Right cardiac atrium (tissue), 5 donors: Measurements from ENCODE around the gene ZNF565. TPM values are rescaled to one million over a fixed set of nuclear protein-coding genes. Genes with fewer than 3 reads are reported as not detected.
A peak's percentile ranks its signal among the peaks of the same experiment; 100 is the strongest.

Experiments
- ATAC-seq, 2 donors: fragments of 200-7000 bp; cut with Tn5 transposase; one replicate each; pipeline versions ENCODE4 v1.8.0 to v1.9.1; 2020; ENCODE audit warnings: moderate library complexity in 2 of 2, mild to moderate bottlenecking in 1 of 2
- DNase-seq, 3 donors: peaks; one replicate each; pipeline ENCODE4 v3.0.0-alpha.2; 2020
- H3K27ac ChIP-seq: one replicate; pipeline ENCODE4 v1.5.1; 2013; ENCODE audit warnings: mild to moderate bottlenecking, low read length, control low read depth, moderate library complexity
- H3K27me3 ChIP-seq: one replicate; pipeline ENCODE4 v1.6.1; 2013; ENCODE audit not compliant: control insufficient read depth, insufficient read depth
- H3K4me1 ChIP-seq: one replicate; pipeline ENCODE4 v1.6.1; 2013; ENCODE audit warnings: low read length; ENCODE audit not compliant: control insufficient read depth, insufficient read depth
- H3K4me3 ChIP-seq: one replicate; pipeline ENCODE4 v1.5.1; 2013; ENCODE audit warnings: low read length, control low read depth
- H3K9me3 ChIP-seq: one replicate; pipeline ENCODE4 v1.6.1; 2013; ENCODE audit warnings: low read length; ENCODE audit not compliant: control insufficient read depth
- whole genome bisulfite sequencing: extraction: QIAGEN DNeasy Blood & Tissue Kit; methylation state at CpG from one replicate; pipeline ENCODE4 v1.1.7; 2013; 5-methylcytosine and 5-hydroxymethylcytosine counted together
- intact Hi-C, 4 donors: fragments of 100-400 bp; cut with DNase I; formaldehyde crosslinking; loops; one replicate each; pipeline versions ENCODE4 v1.11.0 to v1.14.0; 2022 to 2023
- long read RNA-seq, 4 donors: library from polyadenylated mRNA; unstranded; transcript quantifications; one replicate each; pipeline ENCODE4 v2.0.0, GENCODE V29; 2020 to 2021
- polyA plus RNA-seq: library from polyadenylated mRNA; stranded (reverse); fragments of 200-250 nt; gene quantifications from one replicate; pipeline ENCODE4 v1.2.3, GENCODE V29; 2013
- total RNA-seq, 4 donors: library from RNA; stranded (reverse); fragmentation: NEBNext Ultra II Directional; extraction: Animal tissue kit (Norgen Biotek cat#: 25700); gene quantifications; one replicate each; pipeline ENCODE4 v1.2.1, GENCODE V29; 2021
- donor health status: healthy with polysubstance abuse.
- donor health status: DM: no; HTN: yes; CAD: no.
- donor health status: DM: no; HTN: no; CAD: no.
- donor health status: DM: no; HTN: yes; CAD: no; lungs with severe emphysema.
- donor health status: DM: yes; HTN: yes; CAD: no.

ZNF565 gene
- total RNA-seq (1 to 10 TPM; 4.0 to 5.0 (median 4.9) TPM), polyA plus RNA-seq (3.2 TPM)
- long read RNA-seq, donor 1, transcript ZNF565-201 (5 exons, 2,023 nt), result major isoform, 5 of 18 reads
- long read RNA-seq, donor 1, partial matches to known transcripts, result 2 of 18 reads
- long read RNA-seq, donor 1, other reads (novel, unspliced or antisense), result 8 of 18 reads
- long read RNA-seq, donor 2, partial matches to known transcripts, result 0 of 6 reads
- long read RNA-seq, donor 2, other reads (novel, unspliced or antisense), result 1 of 6 reads
- long read RNA-seq, donor 3, transcript ZNF565-201 (5 exons, 2,023 nt), result major isoform, 13 of 41 reads
- long read RNA-seq, donor 3, transcript ZNF565-207 (4 exons, 1,217 nt), result minor isoform, 7 of 41 reads
- long read RNA-seq, donor 3, partial matches to known transcripts, result 1 of 41 reads
- long read RNA-seq, donor 3, other reads (novel, unspliced or antisense), result 18 of 41 reads
- long read RNA-seq, donor 4, partial matches to known transcripts, result 0 of 8 reads
- long read RNA-seq, donor 4, other reads (novel, unspliced or antisense), result 3 of 8 reads

DNA sequence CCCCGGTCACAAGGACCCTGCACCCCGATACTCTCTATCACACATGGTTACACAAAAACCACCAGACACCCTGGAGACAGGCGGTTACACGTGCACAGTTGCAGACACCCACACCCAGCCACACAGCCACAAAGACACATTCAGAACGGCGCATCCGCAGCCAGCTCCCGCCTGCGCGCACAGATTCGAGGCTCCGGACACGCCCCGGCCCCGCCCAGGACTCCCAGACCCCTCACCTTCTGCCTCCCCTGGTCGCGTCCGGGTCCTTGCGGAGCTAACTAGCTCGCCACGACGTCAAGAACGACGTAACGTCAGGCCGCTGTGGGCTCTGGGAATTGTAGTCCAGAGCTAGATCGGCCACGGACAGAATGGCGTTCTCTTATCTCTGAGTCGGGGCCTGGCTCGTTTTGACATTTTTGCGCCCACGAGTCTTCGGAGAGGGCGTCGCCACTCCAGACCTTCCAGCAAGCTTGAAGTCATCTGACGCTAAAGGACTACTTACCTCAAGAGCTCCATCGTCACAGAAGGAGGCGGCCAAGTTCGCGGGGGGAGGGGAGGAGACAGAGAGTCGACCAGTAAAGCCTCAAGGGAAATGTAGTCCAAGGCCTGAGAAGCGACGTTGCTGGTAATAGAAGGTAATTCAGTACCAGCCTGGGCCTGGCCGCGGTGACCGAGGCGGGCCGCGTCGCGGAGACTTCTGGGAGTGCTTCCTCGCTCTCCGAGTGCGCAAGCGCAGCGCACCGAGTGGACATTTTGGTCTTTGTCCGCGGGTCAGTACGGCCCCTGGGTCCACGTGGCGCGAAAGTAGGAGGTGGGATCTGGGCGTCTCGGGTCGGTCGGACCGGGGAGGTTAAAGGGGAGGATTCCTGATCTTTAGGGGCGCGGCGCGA lies at the start of gene ZNF565, which contains the start of gene ZNF146:
ZNF565 (minus strand) TSS at position 280 of the 890 bp plus-strand sequence. CDS start 12,680 bp downstream, outside the sequence.
ZNF146 (plus strand) TSS at position 721 of the 890 bp plus-strand sequence. CDS start 21,335 bp downstream, outside the sequence.
- WGBS, result under 1% methylated on average over 73 of the region's 73 CpGs
- peak; percentile 97 to 98 for ATAC-seq
- no peaks in the 10 kb centered on the region for H3K4me1 ChIP-seq

GRCh38 chr19:36259211-36259610 lies 44.7 kb upstream of the ZNF565 start:
- H3K9me3 ChIP-seq, result no peaks in the 10 kb centered on the region
- 97% methylated on average over 20 of the region's 20 CpGs for WGBS
- intact Hi-C loops, result no loop called here
- no peaks in the 10 kb centered on the region for H3K27me3 ChIP-seq
- H3K4me1 ChIP-seq, result no peaks in the 10 kb centered on the region
- H3K27ac ChIP-seq, result no peak overlapping the region
- no peak for DNase-seq
- H3K4me3 ChIP-seq, result no peak overlapping the region
- ATAC-seq, result no peak

More for the DNA sequence above, at the start of gene ZNF565, which contains the start of gene ZNF146:
- DNase-seq, result peak; percentile 99
- intact Hi-C loops, result no loop called here
- Histone ChIP-seq H3K27me3 (no peaks in the 10 kb centered on the region), H3K4me3 (peak within 1 kb of the TSS; percentile 79), H3K27ac (peak within 1 kb of the TSS; percentile 86), H3K9me3 (no peaks in the 10 kb centered on the region)

DNA sequence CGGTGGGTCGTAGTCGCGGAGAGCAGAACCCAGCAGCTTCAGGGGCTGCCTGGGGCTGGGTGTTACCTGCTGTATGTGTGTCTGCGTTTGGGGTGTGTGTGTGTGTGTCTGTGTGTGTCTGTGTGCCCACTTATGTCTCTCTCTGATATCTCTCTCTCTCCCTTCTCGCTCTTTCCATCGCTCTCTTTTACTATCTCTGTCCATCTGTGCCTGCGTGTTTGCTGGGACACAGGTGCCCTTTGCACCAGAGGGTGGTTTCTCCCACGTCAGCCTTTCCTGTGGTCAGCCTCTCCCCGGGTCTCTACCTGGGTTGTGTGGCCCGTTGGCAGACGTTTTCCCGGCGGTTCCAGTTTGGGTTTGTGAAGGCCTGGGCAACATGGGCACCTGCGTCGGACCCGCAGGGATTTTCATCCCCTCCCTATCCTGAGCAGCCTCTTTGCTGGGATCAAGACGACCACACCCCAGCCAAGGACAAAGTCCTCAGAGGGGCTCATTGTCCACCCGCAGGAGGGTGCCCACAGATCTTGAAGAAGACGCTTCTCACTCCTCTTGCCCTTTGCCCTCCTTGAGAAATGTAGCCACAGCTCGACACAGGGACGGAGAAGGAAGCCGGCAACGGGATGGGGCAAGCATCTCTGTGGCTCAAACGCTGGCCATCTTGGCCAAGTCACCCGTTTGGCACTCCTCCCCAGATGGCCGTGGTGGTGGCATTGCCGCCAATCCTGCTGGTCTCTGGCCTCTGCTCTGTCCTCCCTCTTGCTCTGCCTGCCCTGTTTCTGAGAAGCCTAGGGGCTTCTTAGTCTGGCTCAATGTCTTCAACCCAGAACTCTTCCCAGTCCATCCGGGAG lies 43.8 kb upstream of the ZNF565 start:
- no peak overlapping the region for H3K4me3 ChIP-seq
- WGBS, result 90% methylated on average over 29 of the region's 29 CpGs
- no peaks in the 10 kb centered on the region for H3K9me3 ChIP-seq
- H3K27me3 ChIP-seq, result no peaks in the 10 kb centered on the region
- intact Hi-C loops, result no loop called here
- H3K4me1 ChIP-seq, result no peaks in the 10 kb centered on the region
- DNase-seq (no peak), ATAC-seq (peak in 1 of 2 donors; percentile 24)
- no peak overlapping the region for H3K27ac ChIP-seq

DNA sequence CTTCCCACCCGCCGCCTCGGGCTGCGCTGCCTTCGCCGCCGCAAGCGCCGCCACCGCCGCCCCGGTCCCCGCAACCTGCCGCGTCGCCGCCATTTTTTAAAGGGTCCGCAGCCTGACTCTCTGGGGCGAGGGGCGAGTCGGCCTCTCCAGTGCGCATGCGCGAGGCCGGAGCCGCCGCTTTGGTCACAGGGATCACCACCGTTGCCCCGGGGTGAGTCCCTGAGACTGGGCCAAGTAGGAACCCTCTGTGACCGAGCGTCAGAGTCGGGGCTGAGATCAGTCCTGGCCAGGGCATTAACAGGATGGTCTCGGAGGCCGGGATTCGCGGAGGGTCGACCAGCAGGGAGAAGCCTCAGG lies 43.0 kb upstream of the ZNF565 start:
- ATAC-seq (peak; percentile 88 to 89), DNase-seq (peak; percentile 59 to 86 (median 81))
- intact Hi-C loops, result no loop called here
- Histone ChIP-seq H3K4me3 (peak overlapping the region; percentile 43), H3K27ac (no peak overlapping the region), H3K4me1 (no peaks in the 10 kb centered on the region), H3K9me3 (no peaks in the 10 kb centered on the region), H3K27me3 (no peaks in the 10 kb centered on the region)
- WGBS, result 10% methylated on average over 37 of the region's 37 CpGs

- no peak overlapping the region for H3K27ac ChIP-seq
- intact Hi-C loops, result no loop called here
Observed at GRCh38 chr19:36256853-36257519, 42.5 kb upstream of the ZNF565 start.

GRCh38 chr19:36256064-36256463 lies 41.6 kb upstream of the ZNF565 start:
- intact Hi-C loops, result no loop called here
- WGBS, result 96% methylated on average over 15 of the region's 15 CpGs
- Histone ChIP-seq H3K9me3 (no peaks in the 10 kb centered on the region), H3K4me1 (no peaks in the 10 kb centered on the region), H3K27me3 (no peaks in the 10 kb centered on the region), H3K4me3 (no peak overlapping the region), H3K27ac (no peak overlapping the region)
- DNase-seq (no peak), ATAC-seq (no peak)

More at GRCh38 chr19:36256853-36257519, 42.5 kb upstream of the ZNF565 start:
- no peaks in the 10 kb centered on the region for H3K4me1 ChIP-seq
- 59% methylated on average over 42 of the region's 42 CpGs for WGBS
- peak in 1 of 2 donors; percentile 14 for ATAC-seq
- H3K9me3 ChIP-seq, result no peaks in the 10 kb centered on the region
- H3K4me3 ChIP-seq, result peak overlapping the region; percentile 43
- peak in 1 of 3 donors; percentile 59 for DNase-seq
- H3K27me3 ChIP-seq, result no peaks in the 10 kb centered on the region

- H3K27ac ChIP-seq, result no peak overlapping the region
- intact Hi-C loops, result no loop called here
- no peaks in the 10 kb centered on the region for H3K27me3 ChIP-seq
- 97% methylated on average over 28 of the region's 28 CpGs for WGBS
- no peaks in the 10 kb centered on the region for H3K4me1 ChIP-seq
- DNase-seq, result no peak
- ATAC-seq, result peak in 1 of 2 donors; percentile 14
- H3K4me3 ChIP-seq, result no peak overlapping the region
- H3K9me3 ChIP-seq, result no peaks in the 10 kb centered on the region
Observed at GRCh38 chr19:36255316-36255715, 40.9 kb upstream of the ZNF565 start.

DNA sequence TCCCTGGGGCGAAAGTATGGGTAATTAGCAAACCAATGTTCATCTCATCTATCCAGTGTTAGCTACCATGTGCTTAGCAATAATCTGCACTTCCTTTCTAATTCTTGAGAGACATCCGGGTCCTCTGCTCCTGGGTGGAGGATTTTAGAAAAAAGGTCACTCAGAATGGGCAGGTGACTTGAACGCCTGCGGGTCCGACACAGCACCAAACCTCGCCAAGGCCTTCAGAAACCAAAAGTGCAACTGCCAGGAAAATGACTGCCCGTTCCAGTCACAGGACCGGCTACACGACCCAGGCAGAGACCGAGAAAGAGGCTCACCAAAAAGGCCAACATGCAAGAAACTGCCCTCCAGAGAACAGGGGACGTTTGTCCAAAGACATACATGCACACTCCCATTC lies 40.4 kb upstream of the ZNF565 start:
- Histone ChIP-seq H3K27ac (no peak overlapping the region), H3K4me3 (no peak overlapping the region), H3K27me3 (no peaks in the 10 kb centered on the region), H3K9me3 (no peaks in the 10 kb centered on the region), H3K4me1 (no peaks in the 10 kb centered on the region)
- intact Hi-C loops, result no loop called here
- no peak for DNase-seq
- no peak for ATAC-seq
- 84% methylated on average over 11 of the region's 11 CpGs for WGBS

DNA sequence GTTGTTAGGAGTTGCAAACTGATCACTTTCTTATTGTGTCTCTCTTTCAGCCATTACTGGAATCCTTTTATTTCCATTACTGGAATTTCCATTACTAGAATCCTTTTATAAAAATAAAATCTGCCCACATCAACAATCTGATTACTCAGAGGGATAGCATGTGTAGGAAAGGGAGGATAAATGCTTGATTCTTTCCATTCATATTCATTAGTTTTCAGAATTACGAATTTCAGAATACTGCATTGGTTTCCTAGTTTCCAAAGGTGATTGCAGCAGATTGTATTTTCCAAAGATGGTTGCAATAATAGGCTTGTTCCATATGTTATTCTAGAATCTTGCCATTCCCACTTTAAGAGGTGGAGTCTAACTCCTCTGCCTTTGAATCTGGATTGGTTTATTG lies 37.6 kb upstream of the ZNF565 start:
- DNase-seq (no peak), ATAC-seq (no peak)
- Histone ChIP-seq H3K9me3 (no peaks in the 10 kb centered on the region), H3K27me3 (no peaks in the 10 kb centered on the region), H3K27ac (no peak overlapping the region), H3K4me1 (no peaks in the 10 kb centered on the region), H3K4me3 (no peak overlapping the region)
- 78% methylated on average over 1 of the region's 1 CpG for WGBS
- intact Hi-C loops, result no loop called here

- DNase-seq (no peak), ATAC-seq (peak; percentile 30 to 37)
- no peaks in the 10 kb centered on the region for H3K4me1 ChIP-seq
- H3K27me3 ChIP-seq, result no peaks in the 10 kb centered on the region
- intact Hi-C loops, result no loop called here
- H3K27ac ChIP-seq, result no peak overlapping the region
- no peaks in the 10 kb centered on the region for H3K9me3 ChIP-seq
- H3K4me3 ChIP-seq, result peak overlapping the region; percentile 37
- 26% methylated on average over 29 of the region's 29 CpGs for WGBS
Observed at GRCh38 chr19:36246006-36246481, 31.6 kb upstream of the ZNF565 start.
